HG03060 (cell line): ENCODE data around the gene EPX.

Experiments
- ATAC-seq: cut with Tn5 transposase; IDR thresholded peaks from one replicate; pipeline ENCODE4 v1.9.1; 2021; ENCODE audit warnings: low read depth, moderate number of reproducible peaks; ENCODE audit not compliant: unreplicated experiment

The EPX gene

DNA sequence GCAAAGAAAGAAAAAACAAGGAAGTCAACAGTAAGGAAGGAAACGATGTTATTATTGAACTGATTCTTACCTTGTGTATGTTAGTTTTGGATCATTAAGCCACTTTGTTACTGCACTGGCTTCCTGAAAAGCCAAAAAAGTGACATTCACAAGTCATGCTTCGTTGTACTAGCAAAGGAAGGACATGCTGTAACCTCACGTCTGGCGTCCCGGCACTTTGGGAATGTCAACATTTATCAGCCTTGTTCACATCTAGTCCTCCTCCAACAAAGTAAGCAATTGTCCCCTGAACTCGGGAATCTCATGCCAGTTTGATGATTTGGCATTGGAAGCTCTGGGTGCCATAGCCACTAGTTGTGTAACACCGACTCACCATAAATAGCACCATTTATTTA is 27.3 kb downstream of the EPX start:
- ATAC-seq: no peak

DNA sequence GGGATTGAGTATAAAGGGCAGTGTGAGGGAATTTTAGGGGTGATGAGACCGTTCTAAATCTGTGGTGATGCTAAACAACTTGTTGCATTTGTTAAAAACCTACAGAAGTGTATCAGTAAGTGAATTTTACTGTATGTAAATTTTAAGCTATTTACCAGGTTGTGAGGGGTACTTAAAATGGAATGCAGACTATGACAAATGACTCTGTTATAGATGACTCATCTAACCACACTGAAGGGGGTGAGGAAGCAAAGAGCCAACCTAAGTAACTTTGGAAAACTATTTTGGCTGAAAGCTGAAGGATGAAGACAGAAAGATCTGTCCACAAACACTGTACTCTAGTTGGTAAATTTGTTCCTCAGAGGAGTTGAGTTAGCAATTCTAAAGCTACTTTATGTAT is 31.8 kb downstream of the EPX start:
- no peak for ATAC-seq

DNA sequence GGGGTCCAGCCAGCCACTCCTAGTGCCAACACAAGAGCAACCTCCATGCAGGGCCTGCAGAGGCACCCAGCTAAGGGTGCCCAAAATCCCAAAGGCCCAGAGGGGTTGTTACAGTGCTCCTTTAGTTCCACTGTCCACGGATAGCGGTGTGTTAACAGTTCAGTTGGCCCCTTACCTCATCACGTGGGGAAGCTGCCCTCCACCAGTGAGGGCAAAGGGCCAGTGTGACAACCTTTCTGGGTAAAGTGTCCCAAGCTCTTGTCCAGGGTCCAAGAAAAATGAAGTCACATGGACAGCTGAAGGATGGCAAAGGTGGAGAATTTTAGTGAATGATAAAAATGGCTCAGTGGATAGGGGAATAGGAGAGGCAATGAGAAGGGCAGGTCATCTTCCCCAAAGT is 35.2 kb downstream of the EPX start:
- no peak for ATAC-seq

DNA sequence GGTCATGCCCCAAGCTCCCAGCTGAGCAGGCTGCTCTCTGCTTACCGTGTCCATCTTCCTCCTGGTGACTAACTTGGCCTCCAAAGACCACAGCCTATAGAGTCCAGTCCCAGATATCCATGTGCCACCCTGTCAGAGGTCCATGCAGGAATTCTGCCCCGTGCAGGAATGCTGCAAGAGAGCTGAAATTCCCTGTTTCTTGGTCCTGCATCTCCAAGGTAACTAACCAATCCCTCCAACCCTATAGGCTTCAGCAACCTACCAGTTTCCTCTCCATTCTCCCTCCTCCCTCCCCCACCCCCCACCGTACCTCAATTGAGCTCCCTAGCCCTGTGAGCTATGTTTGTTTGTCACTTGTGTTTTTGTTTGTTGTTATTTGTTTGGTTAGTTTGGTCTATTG is 36.2 kb downstream of the EPX start:
- no peak for ATAC-seq

DNA sequence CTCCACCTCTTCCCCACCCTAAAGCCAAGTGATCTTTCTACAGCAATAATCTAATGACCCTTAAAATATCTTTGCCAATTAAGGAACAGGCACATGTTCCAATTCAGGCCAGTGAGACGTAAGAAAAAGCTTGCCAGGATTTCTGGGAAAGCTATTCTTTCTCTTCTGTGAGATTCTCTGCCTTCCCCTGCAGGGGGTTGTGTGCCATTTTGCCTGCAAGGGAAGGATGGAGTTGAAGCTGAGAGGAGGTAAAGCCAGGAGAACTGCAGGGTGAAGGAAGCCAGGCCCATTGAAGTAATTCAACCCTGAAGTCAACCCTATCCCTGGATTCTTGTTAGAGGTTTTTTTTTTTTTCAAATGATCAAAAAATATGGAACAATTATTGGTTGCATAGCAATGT is 36.9 kb downstream of the EPX start:
- ATAC-seq: no peak

DNA sequence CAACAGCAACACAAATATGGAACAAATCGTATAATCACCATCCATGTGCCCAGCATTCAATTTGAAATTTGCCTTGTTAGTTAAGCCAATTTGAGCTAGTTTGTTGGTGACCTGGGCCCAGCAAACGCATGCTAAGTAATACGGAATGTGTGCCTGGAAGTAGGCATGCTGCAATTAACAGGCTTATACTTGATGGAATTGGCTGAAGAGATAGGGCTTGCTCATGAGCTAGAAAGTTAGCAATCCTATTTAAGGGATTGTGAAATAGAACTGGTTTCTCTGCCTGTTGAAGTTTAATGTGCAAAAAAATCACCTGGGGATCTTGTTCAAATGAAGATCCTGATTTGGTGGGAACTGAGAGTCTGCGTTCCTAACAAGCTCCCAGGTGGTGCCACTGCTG is 37.4 kb downstream of the EPX start:
- no peak for ATAC-seq

DNA sequence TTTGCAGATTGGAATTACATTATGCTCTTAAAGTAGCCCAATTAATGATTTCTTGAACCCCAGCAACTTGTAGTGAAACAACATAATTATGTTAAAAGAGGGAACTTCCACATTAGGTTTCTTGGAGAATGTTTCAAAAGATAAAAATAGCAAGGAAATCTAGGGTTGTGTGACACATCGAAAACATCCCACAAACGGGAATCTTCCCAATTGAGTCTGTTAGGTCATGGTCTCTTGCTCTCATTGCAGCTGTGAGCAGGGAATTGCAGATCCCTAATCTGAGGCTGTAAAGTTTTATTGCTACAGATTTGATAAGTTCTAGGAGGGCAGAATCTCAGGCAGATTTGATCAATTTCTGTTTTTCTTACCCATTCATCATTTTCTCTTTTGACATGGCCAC is 39.1 kb downstream of the EPX start:
- ATAC-seq: no peak

DNA sequence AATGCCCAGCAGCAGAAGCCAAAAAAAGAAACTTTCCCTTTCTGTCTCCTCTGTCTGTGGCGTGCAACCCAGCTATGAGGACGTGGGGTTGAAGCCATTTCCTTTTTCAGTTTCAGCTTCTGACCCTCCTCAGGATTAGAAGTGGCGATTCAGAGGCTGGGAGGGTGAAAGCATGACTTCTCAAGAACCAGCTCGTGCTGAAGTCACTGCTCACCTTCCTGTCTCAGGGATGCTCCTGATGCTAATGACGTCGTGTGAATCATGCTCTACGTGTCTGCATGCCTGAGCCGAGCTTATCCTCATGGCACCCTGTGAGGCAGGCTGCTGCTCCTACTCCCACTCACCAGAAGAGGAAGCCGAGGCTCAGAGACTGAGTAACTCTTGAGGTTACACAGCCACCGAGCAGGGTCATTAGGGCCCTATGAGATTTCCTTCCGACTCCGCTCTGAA is 40.2 kb downstream of the EPX start:
- ATAC-seq: no peak

DNA sequence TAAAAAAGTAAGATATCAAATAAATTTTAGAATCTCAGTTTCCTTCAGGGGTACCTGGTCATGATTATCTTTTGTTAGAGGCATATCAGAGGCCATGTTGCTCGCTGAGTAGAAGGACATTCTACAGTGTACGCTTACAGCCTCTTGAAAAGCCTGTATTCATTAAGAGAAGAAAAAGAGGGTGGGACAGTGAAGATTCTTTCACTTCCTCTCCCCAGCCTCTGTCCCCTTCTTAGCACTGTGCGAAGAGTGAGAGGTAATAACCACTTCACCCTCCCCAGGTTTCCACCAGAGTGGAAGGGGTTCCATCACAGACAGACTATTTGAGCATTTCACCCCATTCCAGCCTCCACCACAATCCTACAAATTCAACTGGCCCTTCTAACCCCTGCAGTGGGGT is 41.0 kb downstream of the EPX start:
- ATAC-seq: no peak

DNA sequence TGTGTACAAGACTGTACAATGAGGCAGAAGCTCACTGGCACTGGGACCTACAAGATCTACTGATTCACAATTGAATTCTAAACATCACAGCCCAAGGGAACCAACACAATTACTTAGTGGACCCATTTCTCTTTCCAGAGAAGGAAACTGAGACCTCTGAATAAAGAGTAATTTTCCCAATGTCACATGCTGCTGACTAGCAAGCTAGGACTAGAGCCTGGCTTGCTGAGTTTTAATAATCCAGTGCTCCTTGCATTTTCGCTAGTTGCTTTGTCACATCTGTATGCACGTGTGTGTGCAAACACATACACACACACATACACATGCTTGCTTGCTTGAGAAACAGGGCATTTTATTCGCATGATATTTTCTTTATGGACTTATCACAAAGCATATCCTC is 42.0 kb downstream of the EPX start:
- no peak for ATAC-seq

DNA sequence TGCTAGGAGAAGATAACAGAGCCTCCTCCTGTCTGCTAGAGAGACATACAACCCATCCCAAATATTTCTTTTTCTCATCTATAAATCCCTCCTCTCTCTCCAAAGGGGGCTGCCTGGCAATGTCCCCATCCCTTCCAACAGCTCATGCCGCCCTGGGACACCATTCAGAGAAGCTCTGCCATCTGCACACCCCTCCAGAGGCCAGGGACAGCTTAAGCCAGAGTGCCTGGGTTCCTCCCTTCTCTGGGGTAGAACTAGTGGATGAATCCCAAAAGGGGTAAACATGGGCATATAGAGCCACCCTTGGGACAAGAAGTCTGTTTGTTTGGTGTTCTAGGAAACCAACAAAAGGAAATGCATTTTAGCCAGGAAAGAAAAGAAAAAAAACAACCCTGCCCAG is 43.3 kb downstream of the EPX start:
- no peak for ATAC-seq

DNA sequence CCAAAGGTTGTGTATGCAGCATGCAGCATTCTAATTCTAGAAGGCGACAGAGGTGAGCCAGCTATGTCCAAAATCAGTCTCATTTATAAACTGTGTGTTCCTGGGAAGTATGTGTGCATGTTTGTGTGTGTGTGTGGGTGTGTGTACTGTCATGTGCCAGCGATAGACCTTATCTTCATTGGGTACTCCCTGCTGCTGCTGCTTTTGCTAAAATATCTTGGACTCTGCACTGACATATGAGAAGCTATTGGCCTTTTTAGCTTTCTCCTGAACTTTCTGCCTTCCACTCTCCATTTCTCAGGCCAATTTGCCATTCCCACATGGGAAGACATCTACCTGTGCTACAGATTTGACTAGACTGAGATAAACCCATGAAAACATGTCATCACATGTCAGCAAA is 43.9 kb downstream of the EPX start:
- no peak for ATAC-seq

DNA sequence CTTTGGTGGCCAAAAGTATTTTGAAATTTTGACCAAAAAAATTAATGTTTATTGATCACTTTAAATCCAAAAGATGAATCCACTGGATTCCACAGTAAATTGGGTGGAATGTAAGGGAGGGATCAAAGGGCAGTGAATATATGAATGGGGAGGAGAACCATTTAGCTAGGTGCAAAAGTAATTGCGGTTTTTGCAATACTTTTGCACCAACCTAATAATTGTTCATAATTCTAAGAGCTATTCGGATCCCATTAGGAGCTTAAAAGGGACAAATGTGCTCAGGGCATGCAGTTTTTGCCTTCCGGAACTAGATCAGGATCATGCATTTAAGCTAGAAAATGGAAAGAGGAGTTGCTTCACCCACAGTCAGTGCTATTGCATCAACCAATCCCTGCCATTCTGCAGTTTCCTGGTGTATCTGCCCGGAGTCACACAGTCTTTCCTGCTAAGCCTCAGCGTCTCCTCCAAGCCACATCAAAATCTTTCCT is 45.7 kb downstream of the EPX start, which contains the start of gene LPO:
LPO (plus strand) TSS at position 438 of the 488 bp plus-strand sequence. CDS start 4,396 bp downstream, outside the sequence.
- ATAC-seq: no peak

DNA sequence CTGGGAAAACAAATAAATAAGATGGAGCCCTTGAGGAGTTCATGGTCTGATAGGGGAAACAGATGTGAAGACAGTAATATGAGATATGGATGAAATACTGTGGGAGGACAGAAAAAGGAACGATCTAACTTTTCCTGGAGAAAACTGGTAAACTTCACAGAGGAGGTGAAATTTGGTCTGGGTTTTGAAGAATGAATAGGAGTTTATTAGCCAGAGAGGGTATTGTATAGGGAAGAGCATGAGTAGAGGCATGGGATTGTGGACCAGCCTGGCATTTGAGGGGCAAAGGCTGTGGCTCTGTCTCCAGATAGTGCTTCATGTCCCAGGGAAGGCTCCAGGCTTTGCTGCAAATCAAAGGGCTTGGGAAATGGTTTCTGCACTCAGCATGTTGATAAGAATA is 47.5 kb downstream of the EPX start:
- ATAC-seq: no peak

DNA sequence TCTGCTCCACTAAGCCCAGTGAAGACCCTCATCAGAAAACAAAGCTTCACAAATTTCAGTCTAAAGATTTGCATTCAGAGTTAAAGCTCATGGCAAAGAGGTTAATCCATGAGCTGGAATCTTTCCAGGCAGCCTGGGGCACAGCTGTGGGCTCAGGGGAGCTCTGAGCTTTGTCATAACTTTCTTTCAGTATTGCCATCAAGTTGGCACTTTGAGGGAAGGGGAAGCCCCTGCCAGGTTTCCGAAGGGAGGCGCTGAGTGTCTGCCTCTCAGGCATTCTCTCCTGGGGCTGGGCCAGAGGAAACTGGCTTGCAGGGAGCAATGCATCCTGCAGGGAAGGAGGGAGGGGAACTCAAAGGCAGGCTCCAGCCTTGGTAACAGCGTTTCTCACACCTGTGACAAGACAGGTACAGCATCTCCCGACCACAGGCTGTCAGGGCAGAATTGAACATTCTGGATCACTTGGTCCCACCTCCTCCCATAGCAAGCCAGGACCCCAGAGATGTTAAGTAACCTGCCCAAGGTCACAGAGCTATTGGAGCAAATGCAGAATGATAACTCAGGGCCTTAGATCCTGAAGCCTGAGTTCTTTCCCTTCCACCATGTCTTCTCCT is 49.8 kb downstream of the EPX start:
- ATAC-seq: no peak

DNA sequence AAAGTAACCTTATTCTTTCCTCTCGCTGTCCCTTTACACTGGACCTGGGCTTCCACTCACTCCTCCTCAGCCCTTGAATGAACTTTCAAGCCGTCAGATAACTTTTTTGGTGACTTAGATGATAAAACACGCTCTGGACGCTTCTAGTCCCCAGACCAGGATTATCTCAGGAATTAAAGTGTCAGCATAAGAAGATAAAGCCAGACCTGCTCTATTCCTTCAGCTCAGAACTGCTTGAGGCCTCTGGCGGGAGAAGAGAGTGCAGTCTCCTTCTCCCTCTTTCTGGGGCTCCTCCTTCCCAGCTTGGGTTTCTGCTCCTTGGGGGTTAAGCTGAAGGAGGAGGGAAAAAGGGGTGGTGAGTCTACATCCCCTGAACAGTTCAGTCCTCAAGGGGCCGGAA is 52.4 kb downstream of the EPX start:
- no peak for ATAC-seq

DNA sequence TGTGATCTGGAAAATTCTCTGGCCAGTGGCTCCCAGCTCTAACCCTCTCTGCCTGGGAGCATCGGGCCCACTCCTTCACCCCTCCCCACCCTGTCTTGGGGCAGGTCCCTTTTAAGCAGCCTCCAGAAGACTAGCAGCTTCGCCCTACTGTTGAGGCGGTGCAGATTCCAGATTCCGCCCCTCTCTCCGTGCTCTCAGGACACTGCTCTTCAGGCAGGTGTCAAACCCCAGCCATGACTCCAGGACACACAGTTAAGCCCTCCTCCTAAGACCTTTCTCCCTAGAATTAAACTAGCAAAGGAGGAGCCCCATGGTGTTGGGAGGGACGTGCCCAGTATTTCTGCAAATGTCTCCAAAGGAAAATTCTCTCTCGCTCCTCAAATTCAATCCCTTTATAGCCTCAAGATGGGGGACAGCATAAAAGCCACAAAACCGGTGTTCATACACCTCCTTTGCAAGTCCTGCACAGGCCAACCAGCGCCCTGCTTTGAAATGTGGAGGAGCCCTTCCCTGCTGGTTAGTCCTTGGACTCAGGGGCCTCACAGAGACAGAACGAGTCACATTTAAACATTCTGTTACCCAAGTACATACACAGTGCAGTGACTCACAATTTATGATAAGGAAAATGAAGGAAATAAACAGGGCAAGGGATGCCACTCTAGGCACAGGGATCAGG is 53.0 kb downstream of the EPX start:
- no peak for ATAC-seq

DNA sequence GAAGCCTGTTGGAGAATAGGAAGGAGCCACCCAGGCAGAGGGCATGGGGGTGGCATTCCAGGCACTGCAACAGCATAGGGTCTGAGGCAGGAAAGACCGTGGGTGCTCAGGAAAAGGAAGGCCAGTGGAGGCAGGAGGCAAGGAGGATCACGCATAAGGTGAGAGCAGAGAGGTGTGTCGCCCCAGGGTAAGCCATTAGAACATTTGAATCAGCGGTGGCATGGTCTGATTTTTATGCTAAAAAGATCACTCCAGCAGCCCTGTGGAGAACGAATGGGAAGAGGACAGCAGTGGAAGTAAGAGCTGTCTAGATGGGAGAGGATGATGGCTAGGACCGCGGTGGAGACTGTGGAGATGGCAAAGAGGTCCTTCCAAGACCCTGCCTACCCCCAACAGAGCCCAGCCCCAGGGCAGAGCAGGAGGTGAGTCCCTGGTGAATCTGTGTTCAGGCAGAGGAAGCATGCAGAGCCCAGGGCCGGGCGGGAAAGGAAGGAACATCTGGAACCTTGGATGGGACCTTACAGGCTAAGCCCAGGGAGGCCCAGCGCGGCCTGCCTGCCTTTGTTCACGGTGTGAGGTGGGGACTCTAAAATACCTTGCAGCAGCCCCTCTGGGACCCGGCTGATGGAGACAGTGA is 53.7 kb downstream of the EPX start:
- no peak for ATAC-seq

DNA sequence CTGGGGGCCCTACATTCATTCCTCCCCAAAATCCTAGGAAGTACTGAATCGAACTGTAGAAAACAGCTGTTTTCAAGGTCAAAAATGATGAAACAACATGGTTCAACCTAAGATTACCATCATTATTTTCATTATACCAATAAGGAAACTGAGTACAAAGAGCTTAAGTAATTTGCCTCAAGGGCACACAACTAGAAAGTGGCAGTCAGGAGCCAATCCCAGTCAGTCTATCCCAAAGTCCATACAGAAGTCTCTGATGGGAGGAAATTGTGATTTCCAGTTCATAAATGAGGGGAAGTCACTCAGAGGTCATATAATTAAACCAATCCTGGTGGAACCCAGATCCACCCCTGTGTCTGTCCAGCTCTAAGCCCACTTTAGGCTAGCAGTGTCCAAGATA is 54.3 kb downstream of the EPX start:
- ATAC-seq: no peak

DNA sequence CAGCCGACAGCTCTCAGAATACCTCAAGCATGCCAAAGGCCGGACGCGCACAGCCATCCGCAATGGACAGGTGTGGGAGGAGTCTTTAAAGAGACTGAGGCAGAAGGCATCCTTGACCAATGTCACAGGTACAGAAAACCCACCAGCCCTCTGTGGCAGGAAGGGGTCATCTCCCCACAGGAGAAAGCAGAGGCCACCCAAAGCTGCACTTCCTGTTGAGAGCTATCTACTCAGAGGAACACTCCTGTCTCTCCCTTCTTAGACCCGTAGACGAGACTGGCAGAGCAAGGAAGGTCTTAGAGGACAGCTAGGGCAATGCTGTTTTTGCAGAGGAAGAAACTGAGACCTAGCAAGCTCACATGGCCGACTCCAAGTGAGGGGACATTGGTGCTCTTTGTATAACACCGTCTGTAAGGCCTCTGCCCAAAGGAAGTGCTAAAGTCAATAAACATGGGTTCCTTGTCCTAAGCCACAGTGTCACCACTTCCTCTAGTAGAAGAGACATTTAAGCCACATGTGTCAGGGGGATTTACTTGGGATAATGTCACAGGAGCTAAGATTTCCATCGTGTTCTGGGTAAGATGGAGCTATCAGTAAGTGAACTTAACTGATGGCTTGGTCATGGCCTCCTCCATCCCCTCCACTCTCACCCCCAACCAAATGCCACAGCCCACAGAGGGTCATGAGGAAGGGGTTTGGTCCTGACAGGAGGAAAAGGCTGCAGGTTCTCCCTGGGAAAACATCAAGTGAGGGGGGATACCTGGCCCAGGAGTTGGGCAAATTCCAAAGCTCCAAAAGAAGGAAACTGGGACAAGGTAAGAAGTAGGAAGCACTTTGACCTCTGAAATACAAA is 55.2 kb downstream of the EPX start:
- ATAC-seq: no peak

DNA sequence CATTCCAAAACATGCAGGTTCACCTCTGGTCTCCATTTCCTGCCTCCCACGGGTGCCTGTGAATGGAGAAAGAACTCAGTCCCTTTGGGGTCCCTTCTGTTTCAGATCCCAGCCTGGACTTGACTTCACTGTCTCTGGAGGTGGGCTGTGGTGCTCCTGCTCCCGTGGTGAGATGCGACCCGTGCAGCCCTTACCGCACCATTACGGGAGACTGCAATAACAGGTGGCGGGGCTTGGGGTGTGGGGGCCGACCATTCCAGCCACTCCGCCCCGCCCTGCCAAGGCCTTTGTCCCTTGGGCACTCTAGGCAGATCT is 56.4 kb downstream of the EPX start:
- ATAC-seq: no peak
